Stomach smooth muscle (tissue), 2 donors: ENCODE measurements around the gene TXNDC17.
"Not testable (repeated sequence)": the region's sequence is repeated elsewhere in the genome, so short reads cannot be mapped to it uniquely, and the experiment has no call there.

Experiments used
- H3K27ac ChIP-seq: one replicate; pipeline ENCODE4 v1.7.0; 2013; ENCODE audit warnings: mild to moderate bottlenecking, low read length, inconsistent platforms
- H3K27me3 ChIP-seq, 2 donors: one replicate each; pipeline ENCODE4 v1.7.0; 2013; ENCODE audit warnings: low read length in 2 of 2; ENCODE audit not compliant: insufficient read depth in 2 of 2, control insufficient read depth in 1 of 2
- H3K36me3 ChIP-seq, 2 donors: one replicate each; pipeline ENCODE4 v1.7.0; 2013; ENCODE audit warnings: low read length in 2 of 2; ENCODE audit not compliant: control insufficient read depth in 2 of 2, insufficient read depth in 2 of 2
- H3K4me1 ChIP-seq: one replicate; pipeline ENCODE4 v1.7.0; 2013; ENCODE audit warnings: low read length; ENCODE audit not compliant: control insufficient read depth, insufficient read depth
- H3K4me3 ChIP-seq, 2 donors: one replicate each; pipeline ENCODE4 v1.7.0; 2013; ENCODE audit warnings: low read length in 2 of 2
- H3K9ac ChIP-seq, 2 donors: one replicate each; pipeline ENCODE4 v1.7.0; 2013; ENCODE audit warnings: low read length in 2 of 2, mild to moderate bottlenecking in 1 of 2
- H3K9me3 ChIP-seq, 2 donors: one replicate each; pipeline ENCODE4 v1.7.0; 2013; ENCODE audit warnings: low read length in 2 of 2; ENCODE audit not compliant: control insufficient read depth in 2 of 2
- donor health status: healthy.
- donor health status: Pancreatic carcinoma.

The TXNDC17 gene

DNA sequence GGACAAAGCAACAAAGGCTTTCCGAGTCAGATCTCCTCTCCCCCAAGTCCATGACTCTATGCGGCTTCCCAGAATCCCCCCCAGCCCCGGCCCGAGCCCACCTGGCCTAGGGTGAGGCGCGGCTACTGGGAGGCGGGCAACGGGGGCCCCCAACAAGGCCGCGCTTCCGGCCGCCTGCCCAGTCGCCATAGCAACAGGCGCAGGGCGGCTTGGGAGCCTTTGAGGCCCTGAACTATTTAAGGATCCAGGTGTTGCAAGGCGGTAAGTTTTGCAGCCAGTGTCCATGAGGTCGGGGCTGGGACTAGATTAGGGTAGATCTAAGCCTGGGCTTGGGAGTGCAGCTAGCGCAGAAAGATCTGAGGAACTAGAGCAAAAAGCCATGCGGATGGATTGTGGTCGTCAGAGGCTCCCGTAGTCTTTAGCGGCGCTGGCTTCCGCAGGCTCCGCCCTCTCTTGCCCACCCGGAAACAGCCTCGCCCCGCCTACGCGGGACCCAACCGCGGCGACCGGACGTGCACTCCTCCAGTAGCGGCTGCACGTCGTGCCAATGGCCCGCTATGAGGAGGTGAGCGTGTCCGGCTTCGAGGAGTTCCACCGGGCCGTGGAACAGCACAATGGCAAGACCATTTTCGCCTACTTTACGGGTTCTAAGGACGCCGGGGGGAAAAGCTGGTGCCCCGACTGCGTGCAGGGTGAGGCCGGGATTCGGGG, at the start of gene TXNDC17, which contains the start of gene KIAA0753:
TSS of gene TXNDC17 (plus strand) at position 525 of the 711 bp plus-strand sequence. CDS start at position 548, 23 bp downstream.
TSS of gene KIAA0753 (minus strand) at position 176 of the 711 bp plus-strand sequence. CDS start 5,608 bp downstream, outside the sequence.
- H3K27ac ChIP-seq = peak within 1 kb of the TSS; percentile 75
- H3K4me1 ChIP-seq = peaks cover 25% of the 10 kb centered on the region
- H3K36me3 ChIP-seq = peaks cover 9% of the 10 kb centered on the region in 2 donors
- no peaks in the 10 kb centered on the region for H3K9me3 ChIP-seq
- H3K27me3 ChIP-seq = no peaks in the 10 kb centered on the region
- H3K4me3 ChIP-seq = peak within 1 kb of the TSS; percentile 74 to 96
- H3K9ac ChIP-seq = peak within 1 kb of the TSS; percentile 75 to 86

DNA sequence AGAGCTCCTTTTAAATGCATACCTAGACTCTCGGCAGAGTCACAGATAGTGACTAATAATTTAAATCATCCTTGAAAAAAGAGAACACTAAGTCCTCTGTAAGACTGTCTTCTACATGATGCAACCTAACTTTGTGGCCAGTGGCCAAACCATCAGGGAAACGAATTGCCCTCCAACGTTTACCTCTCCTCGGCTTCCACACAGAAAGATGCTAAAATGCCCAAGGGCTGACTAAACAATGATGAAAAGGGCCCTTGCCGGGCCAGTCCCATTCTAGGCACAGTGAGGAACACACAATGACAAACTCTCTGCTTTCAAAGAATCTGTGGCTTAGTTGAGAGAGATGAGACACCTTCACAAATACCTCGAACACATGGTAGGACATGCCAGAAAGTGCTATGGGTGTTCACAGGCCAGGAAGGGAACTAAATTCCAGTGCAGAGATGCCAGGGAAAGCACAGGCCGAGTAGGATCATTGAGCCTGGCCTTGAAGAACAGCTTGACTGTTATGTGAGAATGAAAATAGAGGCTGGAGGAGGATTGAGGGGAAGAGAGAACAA, 49.2 kb upstream of the TXNDC17 start:
- Histone ChIP-seq H3K36me3 (peaks cover 54 to 55% of the 10 kb centered on the region in 2 donors), H3K9me3 (no peaks in the 10 kb centered on the region), H3K27me3 (no peaks in the 10 kb centered on the region), H3K9ac (no peak overlapping the region), H3K27ac (no peak overlapping the region), H3K4me1 (no peaks in the 10 kb centered on the region), H3K4me3 (no peak overlapping the region)

DNA sequence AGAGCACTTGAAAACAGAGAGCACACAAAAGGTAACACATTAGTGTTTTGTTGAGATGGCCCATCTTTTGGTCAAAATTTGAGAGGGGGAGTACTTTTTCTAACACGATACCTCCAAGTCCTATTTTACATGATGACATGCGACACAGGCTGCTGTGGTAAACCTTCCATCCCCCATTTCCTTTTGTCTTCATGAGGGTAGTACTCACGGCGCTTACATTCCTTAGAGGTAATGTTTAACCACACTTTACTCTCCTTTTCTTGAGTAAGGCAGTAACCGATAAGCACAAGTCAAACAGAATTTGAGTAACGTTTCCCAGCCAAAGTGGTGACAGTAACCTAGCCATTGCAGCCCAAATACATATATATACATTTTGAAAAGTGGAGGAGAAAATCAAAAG, 48.7 kb upstream of the TXNDC17 start:
- H3K9me3 ChIP-seq = no peaks in the 10 kb centered on the region
- no peak overlapping the region for H3K9ac ChIP-seq
- H3K27ac ChIP-seq = no peak overlapping the region
- no peaks in the 10 kb centered on the region for H3K4me1 ChIP-seq
- peaks cover 53 to 55% of the 10 kb centered on the region in 2 donors for H3K36me3 ChIP-seq
- H3K4me3 ChIP-seq = no peak overlapping the region
- H3K27me3 ChIP-seq = no peaks in the 10 kb centered on the region

DNA sequence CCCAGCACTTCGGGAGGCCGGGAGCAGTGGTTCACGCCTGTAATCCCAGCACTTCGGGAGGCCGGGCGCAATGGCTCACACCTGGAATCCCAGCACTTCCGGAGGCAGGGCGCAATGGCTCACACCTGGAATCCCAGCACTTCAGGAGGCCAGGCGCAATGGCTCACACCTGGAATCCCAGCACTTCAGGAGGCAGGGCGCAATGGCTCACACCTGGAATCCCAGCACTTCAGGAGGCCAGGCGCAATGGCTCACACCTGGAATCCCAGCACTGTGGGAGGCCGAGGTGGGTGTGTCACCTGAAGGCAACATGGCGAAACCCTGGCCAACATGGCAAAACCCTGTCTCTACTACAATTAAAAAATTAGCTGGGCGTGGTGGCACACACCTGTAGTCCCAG, 47.5 kb upstream of the TXNDC17 start:
- H3K27ac ChIP-seq, H3K27me3 ChIP-seq, H3K4me1 ChIP-seq, H3K4me3 ChIP-seq, H3K9ac ChIP-seq, H3K9me3 ChIP-seq: not testable (repeated sequence)
- peaks cover 46 to 53% of the 10 kb centered on the region in 2 donors for H3K36me3 ChIP-seq

DNA sequence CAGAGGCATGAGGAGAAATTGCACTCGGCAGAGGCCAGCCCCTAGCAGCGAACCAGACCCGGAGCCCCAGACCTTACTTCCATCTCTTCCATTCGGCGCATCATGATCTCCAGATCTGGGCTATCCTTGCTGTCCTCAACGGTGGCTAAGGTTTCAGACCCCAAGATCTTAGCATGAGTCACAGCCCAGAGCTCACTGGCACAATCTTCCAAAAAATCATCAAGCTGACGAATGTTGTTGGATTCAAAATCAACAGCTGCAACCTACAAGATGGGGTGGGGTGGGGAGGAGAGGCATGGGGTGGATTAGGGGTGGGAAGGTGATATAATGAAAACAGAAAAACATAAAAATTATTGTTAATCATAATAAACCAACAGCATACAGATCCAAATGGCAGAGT, 44.8 kb upstream of the TXNDC17 start:
- no peaks in the 10 kb centered on the region for H3K9me3 ChIP-seq
- no peak overlapping the region for H3K4me3 ChIP-seq
- no peak overlapping the region for H3K27ac ChIP-seq
- peaks cover 31 to 52% of the 10 kb centered on the region in 2 donors for H3K36me3 ChIP-seq
- no peaks in the 10 kb centered on the region for H3K4me1 ChIP-seq
- no peaks in the 10 kb centered on the region for H3K27me3 ChIP-seq
- no peak overlapping the region for H3K9ac ChIP-seq

DNA sequence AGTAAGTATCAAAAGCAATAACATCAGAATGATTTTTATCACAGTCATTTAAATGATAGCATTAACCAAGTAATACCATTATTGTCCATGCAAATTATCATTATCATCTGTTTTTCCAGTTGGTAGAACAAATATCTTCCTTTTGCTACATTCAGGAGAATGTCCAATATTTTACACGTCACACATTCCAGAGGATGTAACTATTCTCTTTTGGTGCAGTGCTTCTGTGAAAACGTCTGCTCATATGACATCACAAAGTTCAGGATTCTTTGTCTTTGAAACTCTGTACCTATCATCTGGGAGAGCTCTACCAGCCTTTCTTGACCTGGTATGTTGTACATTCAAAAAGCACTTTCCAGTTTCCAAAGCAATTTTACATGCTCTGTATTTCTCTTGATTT, 44.3 kb upstream of the TXNDC17 start:
- no peaks in the 10 kb centered on the region for H3K27me3 ChIP-seq
- H3K36me3 ChIP-seq = peaks cover 31 to 52% of the 10 kb centered on the region in 2 donors
- H3K4me1 ChIP-seq = no peaks in the 10 kb centered on the region
- H3K9me3 ChIP-seq = no peaks in the 10 kb centered on the region
- H3K27ac ChIP-seq = no peak overlapping the region
- H3K9ac ChIP-seq = no peak overlapping the region
- H3K4me3 ChIP-seq = no peak overlapping the region

DNA sequence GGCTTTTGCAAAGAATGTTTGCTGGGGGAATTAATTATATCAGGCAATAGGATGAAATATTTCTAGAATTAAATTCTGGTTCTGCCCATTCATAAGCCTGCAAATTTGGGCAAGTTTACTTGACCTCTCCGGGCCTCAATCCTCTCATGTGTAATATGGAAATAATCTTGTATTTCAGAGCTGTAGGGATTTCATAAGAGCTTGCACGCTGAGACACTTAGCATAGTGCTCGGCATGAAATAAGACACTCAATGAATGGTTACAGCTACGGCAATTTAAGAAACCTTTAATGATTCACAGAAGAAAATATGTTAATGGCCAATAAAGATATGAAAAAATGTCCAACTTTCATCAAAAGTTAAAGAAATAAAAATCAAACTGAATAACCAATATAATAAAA, 43.9 kb upstream of the TXNDC17 start:
- Histone ChIP-seq H3K36me3 (peaks cover 27 to 48% of the 10 kb centered on the region in 2 donors), H3K9ac (no peak overlapping the region), H3K27ac (no peak overlapping the region)

DNA sequence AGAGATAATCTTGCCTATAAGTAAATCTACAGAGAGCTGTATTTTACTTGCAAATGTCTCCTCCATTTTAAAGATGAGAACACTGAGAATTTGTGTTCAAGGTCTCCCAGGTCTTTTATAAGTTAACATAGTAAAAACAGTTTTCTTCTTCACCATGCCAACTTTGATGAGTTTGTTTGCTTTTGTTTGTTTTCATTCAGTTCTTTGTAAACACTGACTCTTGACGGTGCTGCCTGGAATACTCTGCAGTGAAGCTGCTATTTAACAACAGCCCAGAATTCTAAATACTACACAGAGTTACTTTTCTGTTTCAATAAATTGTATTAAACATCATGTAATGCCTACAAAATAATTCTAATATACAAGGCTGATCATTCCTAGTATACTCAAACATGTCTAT, 43.1 kb upstream of the TXNDC17 start:
- H3K27ac ChIP-seq = no peak overlapping the region

More for the DNA sequence above, 43.9 kb upstream of the TXNDC17 start:
- H3K27me3 ChIP-seq = no peaks in the 10 kb centered on the region
- no peak overlapping the region for H3K4me3 ChIP-seq
- H3K9me3 ChIP-seq = no peaks in the 10 kb centered on the region
- no peaks in the 10 kb centered on the region for H3K4me1 ChIP-seq

DNA sequence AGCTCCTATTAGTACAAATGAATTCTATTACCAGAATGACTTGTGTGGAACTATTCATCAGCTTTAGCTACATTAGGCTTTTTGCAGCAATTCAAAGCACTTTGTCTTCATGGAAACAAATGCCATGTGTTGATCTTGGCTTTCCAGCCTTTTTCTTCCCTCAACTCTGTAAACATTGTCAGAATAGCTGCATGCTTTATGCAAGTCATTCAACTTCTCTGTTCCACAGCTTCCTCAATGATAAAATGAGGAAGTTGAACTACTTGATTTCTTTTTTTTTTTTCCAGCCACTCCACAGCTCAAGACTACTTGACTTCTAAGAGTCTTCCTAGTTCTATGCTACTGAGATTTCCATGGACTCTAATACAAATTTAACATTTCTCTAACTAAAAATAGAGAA, 41.5 kb upstream of the TXNDC17 start:
- H3K27ac ChIP-seq = no peak overlapping the region
- peaks cover 20 to 42% of the 10 kb centered on the region in 2 donors for H3K36me3 ChIP-seq
- H3K4me1 ChIP-seq = peaks cover 4% of the 10 kb centered on the region
- no peak overlapping the region for H3K9ac ChIP-seq
- no peaks in the 10 kb centered on the region for H3K27me3 ChIP-seq
- no peaks in the 10 kb centered on the region for H3K9me3 ChIP-seq
- no peak overlapping the region for H3K4me3 ChIP-seq

More for the DNA sequence above, 43.1 kb upstream of the TXNDC17 start:
- no peaks in the 10 kb centered on the region for H3K27me3 ChIP-seq
- no peak overlapping the region for H3K9ac ChIP-seq
- no peak overlapping the region for H3K4me3 ChIP-seq
- no peaks in the 10 kb centered on the region for H3K4me1 ChIP-seq
- H3K36me3 ChIP-seq = peaks cover 22 to 48% of the 10 kb centered on the region in 2 donors
- H3K9me3 ChIP-seq = no peaks in the 10 kb centered on the region

DNA sequence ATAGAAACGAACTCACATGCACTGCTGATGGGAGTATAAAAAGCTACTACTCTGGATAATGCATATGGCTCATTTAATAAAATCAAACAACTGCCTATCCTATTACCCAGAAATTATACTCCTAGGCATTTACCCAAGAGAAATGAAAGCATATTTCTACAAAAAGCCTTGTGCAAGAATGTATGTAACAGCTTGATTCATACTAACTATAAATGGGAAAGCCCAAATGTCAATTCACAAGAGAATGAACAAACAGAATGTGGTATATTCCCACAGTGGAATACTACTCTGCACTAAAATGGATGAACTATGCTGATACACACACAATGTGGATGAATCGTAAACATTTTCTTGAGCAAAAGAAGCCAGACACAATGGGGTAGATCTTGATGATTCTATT, 38.7 kb upstream of the TXNDC17 start:
- H3K36me3 ChIP-seq = peaks cover 23 to 50% of the 10 kb centered on the region in 2 donors

More for the DNA sequence above, 38.7 kb upstream of the TXNDC17 start:
- Histone ChIP-seq H3K9me3 (no peaks in the 10 kb centered on the region), H3K4me1 (peaks cover 4% of the 10 kb centered on the region), H3K27me3 (no peaks in the 10 kb centered on the region), H3K27ac (no peak overlapping the region), H3K4me3 (no peak overlapping the region), H3K9ac (no peak overlapping the region)
